ENCODE data around the gene CPSF3.

CPSF3 gene

DNA sequence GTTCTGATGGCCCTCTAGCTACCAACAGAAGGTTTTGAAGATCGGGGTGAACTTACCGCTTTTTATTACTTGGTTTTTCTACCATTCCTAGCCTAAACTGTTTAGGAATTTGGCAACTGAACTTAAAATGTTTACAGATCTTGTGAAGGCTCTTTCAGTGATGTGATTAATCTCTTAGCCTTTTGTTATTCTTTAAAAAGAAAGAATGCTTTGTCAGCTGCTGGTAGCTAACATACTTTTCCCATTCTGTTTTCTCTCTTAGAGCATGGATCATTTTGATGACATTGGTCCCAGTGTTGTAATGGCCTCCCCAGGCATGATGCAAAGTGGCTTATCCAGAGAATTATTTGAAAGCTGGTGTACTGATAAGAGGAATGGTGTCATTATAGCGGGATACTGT, 18.1 kb downstream of the CPSF3 start:
- TF ChIP-seq ZBTB7A (IDR thresholded peaks at IDR 0.05; ENCODE audit: low read depth) (no peak), NFIC (IDR thresholded peaks at IDR 0.05) (no peak), CREB1 (IDR thresholded peaks at IDR 0.05; ENCODE audit: low read depth) (no peak), EGR1 (IDR thresholded peaks at IDR 0.05) (no peak), USF1 (IDR thresholded peaks at IDR 0.05) (no peak)

GRCh38 chr2:9443526-9443925, 20.1 kb downstream of the CPSF3 start:
- TF ChIP-seq FOXM1 (IDR thresholded peaks at IDR 0.05; ENCODE audit: borderline replicate concordance, low read depth) (no peak), TCF12 (IDR thresholded peaks at IDR 0.05; ENCODE audit: low read depth) (no peak), NFIC (IDR thresholded peaks at IDR 0.05) (no peak), YY1 (IDR thresholded peaks at IDR 0.05; ENCODE audit: low read depth) (no peak), USF1 (IDR thresholded peaks at IDR 0.05) (no peak), CREB1 (IDR thresholded peaks at IDR 0.05; ENCODE audit: low read depth) (no peak), CEBPB (IDR thresholded peaks at IDR 0.05) (no peak), MAX (IDR thresholded peaks at IDR 0.05) (no peak), RAD21 (IDR thresholded peaks at IDR 0.05; ENCODE audit: low read depth) (no peak), TEAD4 (IDR thresholded peaks at IDR 0.05) (no peak)
- TF ChIP-seq, protein P1, sequence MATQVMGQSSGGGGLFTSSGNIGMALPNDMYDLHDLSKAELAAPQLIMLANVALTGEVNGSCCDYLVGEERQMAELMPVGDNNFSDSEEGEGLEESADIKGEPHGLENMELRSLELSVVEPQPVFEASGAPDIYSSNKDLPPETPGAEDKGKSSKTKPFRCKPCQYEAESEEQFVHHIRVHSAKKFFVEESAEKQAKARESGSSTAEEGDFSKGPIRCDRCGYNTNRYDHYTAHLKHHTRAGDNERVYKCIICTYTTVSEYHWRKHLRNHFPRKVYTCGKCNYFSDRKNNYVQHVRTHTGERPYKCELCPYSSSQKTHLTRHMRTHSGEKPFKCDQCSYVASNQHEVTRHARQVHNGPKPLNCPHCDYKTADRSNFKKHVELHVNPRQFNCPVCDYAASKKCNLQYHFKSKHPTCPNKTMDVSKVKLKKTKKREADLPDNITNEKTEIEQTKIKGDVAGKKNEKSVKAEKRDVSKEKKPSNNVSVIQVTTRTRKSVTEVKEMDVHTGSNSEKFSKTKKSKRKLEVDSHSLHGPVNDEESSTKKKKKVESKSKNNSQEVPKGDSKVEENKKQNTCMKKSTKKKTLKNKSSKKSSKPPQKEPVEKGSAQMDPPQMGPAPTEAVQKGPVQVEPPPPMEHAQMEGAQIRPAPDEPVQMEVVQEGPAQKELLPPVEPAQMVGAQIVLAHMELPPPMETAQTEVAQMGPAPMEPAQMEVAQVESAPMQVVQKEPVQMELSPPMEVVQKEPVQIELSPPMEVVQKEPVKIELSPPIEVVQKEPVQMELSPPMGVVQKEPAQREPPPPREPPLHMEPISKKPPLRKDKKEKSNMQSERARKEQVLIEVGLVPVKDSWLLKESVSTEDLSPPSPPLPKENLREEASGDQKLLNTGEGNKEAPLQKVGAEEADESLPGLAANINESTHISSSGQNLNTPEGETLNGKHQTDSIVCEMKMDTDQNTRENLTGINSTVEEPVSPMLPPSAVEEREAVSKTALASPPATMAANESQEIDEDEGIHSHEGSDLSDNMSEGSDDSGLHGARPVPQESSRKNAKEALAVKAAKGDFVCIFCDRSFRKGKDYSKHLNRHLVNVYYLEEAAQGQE (IDR thresholded peaks at IDR 0.05; ENCODE audit: low read depth): no peak

DNA sequence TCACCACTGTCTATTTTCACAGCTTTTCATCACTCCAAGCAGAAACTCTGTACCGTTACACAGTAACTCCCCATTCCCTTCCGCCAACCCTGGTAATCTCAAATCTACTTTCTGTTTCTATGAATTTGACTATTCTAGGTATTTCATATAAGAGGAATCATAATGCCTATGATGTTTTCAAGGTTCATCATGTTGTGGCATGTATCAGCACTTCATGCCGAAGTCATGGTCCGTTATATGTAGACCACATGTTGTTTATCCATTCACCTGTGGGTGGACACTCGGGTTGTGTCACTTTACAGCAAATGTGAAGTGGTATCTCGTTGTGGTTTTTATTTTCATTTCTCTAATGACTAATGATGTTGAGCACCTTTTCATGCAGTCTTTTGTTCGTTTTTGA, 21.6 kb downstream of the CPSF3 start:
- TF ChIP-seq CEBPB (IDR thresholded peaks at IDR 0.05) (no peak), YY1 (IDR thresholded peaks at IDR 0.05; ENCODE audit: low read depth) (no peak), TEAD4 (IDR thresholded peaks at IDR 0.05) (no peak), EGR1 (IDR thresholded peaks at IDR 0.05) (no peak), TCF12 (IDR thresholded peaks at IDR 0.05; ENCODE audit: low read depth) (no peak), EP300 (IDR thresholded peaks at IDR 0.05; ENCODE audit: borderline replicate concordance) (no peak), FOXM1 (IDR thresholded peaks at IDR 0.05; ENCODE audit: borderline replicate concordance, low read depth) (no peak), USF1 (IDR thresholded peaks at IDR 0.05) (no peak), RAD21 (IDR thresholded peaks at IDR 0.05; ENCODE audit: low read depth) (no peak), TAF1 (IDR thresholded peaks at IDR 0.05; ENCODE audit: low read depth) (no peak), ZBTB7A (IDR thresholded peaks at IDR 0.05; ENCODE audit: low read depth) (no peak)
- TF ChIP-seq, protein P1 (IDR thresholded peaks at IDR 0.05; ENCODE audit: low read depth): no peak

DNA sequence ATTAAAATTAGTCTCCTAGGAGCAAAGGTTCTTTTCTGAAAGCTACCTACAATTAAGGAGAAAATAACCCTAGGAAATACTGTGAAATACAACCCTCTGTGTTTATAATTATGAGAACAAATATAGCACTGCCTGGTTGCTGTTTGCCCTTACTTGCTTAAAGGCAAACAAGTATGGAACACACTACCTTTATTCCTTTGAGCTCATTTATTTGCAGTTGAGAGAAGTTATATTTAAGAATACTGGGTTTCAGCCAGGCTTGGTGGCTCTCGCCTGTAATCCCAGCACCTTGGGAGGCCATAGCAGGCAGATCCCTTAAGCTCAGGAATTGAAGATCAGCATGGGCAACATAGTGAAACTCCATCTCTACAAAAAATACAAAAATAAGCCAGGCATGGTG, 27.8 kb downstream of the CPSF3 start:
- TF ChIP-seq, protein P1 (IDR thresholded peaks at IDR 0.05; ENCODE audit: low read depth): no peak
- TF ChIP-seq YY1 (IDR thresholded peaks at IDR 0.05; ENCODE audit: low read depth): no peak
- TF ChIP-seq TEAD4 (IDR thresholded peaks at IDR 0.05): no peak
- no peak for TF ChIP-seq ZBTB7A (IDR thresholded peaks at IDR 0.05; ENCODE audit: low read depth)
- TF ChIP-seq USF1 (IDR thresholded peaks at IDR 0.05): no peak
- TF ChIP-seq EGR1 (IDR thresholded peaks at IDR 0.05): no peak

All from Ishikawa (cell line).